Measurements from ENCODE around the gene TMEM163.

Gene TMEM163

DNA sequence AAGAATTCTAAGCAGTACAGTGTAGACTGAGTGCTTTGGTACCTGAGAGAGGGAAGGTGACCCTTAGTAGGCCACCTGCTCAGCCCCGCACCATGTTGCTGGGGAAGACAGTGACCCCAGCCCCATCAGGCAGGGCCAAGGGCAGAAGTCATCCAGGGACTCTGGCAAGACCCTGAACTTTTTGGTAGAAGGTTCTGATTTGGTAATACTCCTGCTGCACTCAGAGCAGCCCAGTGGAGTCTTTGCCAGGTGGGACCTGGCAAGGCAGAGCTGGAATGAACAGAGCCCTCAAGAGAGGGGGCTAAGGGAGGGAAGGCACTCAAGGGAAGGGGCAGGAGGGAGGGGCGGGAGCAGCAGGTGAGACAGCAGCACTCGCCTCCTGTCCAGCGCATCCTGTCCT, 273.7 kb downstream of the TMEM163 start:
- TF ChIP-seq EGR1 (IDR thresholded peaks at IDR 0.05) (no peak), RAD21 (IDR thresholded peaks at IDR 0.05; ENCODE audit: low read depth) (no peak), FOXM1 (IDR thresholded peaks at IDR 0.05; ENCODE audit: borderline replicate concordance, low read depth) (no peak), CREB1 (IDR thresholded peaks at IDR 0.05; ENCODE audit: low read depth) (no peak), TAF1 (IDR thresholded peaks at IDR 0.05; ENCODE audit: low read depth) (no peak), ZBTB7A (IDR thresholded peaks at IDR 0.05; ENCODE audit: low read depth) (no peak), TCF12 (IDR thresholded peaks at IDR 0.05; ENCODE audit: low read depth) (no peak), NFIC (IDR thresholded peaks at IDR 0.05) (no peak), EP300 (IDR thresholded peaks at IDR 0.05; ENCODE audit: borderline replicate concordance) (no peak), CEBPB (IDR thresholded peaks at IDR 0.05) (no peak)
- TF ChIP-seq, protein P1, sequence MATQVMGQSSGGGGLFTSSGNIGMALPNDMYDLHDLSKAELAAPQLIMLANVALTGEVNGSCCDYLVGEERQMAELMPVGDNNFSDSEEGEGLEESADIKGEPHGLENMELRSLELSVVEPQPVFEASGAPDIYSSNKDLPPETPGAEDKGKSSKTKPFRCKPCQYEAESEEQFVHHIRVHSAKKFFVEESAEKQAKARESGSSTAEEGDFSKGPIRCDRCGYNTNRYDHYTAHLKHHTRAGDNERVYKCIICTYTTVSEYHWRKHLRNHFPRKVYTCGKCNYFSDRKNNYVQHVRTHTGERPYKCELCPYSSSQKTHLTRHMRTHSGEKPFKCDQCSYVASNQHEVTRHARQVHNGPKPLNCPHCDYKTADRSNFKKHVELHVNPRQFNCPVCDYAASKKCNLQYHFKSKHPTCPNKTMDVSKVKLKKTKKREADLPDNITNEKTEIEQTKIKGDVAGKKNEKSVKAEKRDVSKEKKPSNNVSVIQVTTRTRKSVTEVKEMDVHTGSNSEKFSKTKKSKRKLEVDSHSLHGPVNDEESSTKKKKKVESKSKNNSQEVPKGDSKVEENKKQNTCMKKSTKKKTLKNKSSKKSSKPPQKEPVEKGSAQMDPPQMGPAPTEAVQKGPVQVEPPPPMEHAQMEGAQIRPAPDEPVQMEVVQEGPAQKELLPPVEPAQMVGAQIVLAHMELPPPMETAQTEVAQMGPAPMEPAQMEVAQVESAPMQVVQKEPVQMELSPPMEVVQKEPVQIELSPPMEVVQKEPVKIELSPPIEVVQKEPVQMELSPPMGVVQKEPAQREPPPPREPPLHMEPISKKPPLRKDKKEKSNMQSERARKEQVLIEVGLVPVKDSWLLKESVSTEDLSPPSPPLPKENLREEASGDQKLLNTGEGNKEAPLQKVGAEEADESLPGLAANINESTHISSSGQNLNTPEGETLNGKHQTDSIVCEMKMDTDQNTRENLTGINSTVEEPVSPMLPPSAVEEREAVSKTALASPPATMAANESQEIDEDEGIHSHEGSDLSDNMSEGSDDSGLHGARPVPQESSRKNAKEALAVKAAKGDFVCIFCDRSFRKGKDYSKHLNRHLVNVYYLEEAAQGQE (IDR thresholded peaks at IDR 0.05; ENCODE audit: low read depth): no peak
- TF ChIP-seq, protein P2, sequence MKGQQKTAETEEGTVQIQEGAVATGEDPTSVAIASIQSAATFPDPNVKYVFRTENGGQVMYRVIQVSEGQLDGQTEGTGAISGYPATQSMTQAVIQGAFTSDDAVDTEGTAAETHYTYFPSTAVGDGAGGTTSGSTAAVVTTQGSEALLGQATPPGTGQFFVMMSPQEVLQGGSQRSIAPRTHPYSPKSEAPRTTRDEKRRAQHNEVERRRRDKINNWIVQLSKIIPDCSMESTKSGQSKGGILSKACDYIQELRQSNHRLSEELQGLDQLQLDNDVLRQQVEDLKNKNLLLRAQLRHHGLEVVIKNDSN (IDR thresholded peaks at IDR 0.05): no peak
- TF ChIP-seq, protein P3, sequence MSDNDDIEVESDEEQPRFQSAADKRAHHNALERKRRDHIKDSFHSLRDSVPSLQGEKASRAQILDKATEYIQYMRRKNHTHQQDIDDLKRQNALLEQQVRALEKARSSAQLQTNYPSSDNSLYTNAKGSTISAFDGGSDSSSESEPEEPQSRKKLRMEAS (IDR thresholded peaks at IDR 0.05): no peak

DNA sequence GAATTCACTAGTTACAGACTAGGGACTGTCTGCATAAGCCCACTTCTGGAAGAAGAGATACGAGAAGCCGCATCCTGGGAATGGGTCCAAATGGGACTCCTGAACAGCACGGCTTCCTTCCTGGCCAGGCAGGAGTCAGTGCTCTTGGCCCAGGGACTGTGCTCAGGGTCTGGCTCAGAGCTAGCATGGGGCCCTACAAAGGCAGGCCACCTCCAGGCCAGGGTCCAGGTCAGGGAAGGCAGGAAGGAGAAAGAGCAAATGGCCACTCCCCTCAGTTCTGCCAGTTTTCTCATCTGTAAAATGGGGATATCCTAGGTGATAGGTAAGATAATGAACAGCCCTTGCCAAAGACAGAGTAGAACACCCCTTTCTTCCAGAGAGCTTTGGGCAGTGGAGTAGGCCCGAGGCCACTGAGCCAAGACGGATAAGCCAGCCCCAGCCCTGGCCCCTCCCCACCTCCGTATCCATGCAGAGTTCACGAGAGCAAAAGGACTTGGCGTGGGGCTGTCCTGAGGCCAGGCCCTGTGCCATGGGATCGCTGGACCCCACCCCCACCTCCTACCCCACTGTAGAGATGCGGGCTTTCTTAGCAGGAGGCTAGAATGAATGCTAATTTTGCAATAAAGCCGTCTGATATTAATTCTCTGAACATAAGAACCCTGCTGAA, 274.9 kb downstream of the TMEM163 start:
- TF ChIP-seq FOXM1 (IDR thresholded peaks at IDR 0.05; ENCODE audit: borderline replicate concordance, low read depth): no peak
- no peak for TF ChIP-seq CEBPB (IDR thresholded peaks at IDR 0.05)
- no peak for TF ChIP-seq RAD21 (IDR thresholded peaks at IDR 0.05; ENCODE audit: low read depth)
- TF ChIP-seq TAF1 (IDR thresholded peaks at IDR 0.05; ENCODE audit: low read depth): no peak
- TF ChIP-seq, protein P2 (IDR thresholded peaks at IDR 0.05): no peak
- TF ChIP-seq EP300 (IDR thresholded peaks at IDR 0.05; ENCODE audit: borderline replicate concordance): no peak
- TF ChIP-seq, protein P1 (IDR thresholded peaks at IDR 0.05; ENCODE audit: low read depth): no peak
- TF ChIP-seq TCF12 (IDR thresholded peaks at IDR 0.05; ENCODE audit: low read depth): no peak
- TF ChIP-seq YY1 (IDR thresholded peaks at IDR 0.05; ENCODE audit: low read depth): no peak
- TF ChIP-seq CREB1 (IDR thresholded peaks at IDR 0.05; ENCODE audit: low read depth): no peak
- TF ChIP-seq TEAD4 (IDR thresholded peaks at IDR 0.05): no peak
- TF ChIP-seq ZBTB7A (IDR thresholded peaks at IDR 0.05; ENCODE audit: low read depth): no peak
- no peak for TF ChIP-seq EGR1 (IDR thresholded peaks at IDR 0.05)
- TF ChIP-seq, protein P3 (IDR thresholded peaks at IDR 0.05): no peak
- no peak for TF ChIP-seq NFIC (IDR thresholded peaks at IDR 0.05)

DNA sequence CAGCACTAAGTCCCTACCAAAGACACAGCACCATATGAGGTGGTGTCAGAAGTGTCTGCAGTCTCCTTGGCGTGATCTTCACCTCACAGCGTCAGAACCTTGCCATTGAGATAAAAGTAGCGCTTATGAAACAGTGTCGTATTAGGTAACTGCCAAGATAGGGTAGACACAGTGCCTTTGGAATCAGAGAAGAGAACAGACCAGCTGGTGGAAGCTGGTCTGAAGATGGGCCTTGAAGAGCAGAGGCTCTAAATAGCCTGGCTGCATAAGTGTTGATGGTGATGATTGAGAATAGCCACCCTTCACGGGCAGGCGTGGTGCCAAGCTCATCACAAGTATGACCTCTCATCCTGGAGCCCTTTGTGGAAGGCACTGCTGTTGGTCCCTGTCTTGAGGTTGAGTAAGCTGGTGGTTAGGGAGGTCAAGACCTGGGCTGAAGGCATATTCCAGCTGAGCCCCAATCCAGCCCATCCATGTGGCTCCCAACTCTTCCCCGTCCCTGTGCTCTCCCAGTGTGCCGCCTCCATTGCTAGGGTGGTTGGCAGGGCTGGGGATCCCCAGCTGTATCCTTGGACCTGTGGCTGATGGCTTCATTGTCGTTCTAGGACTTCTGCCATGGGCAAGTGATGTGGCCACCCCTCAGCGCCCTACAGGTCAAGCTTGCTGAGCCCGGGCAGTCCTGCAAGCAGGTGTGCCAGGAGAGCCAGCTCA, 277.5 kb downstream of the TMEM163 start:
- TF ChIP-seq NFIC (IDR thresholded peaks at IDR 0.05) (no peak), TAF1 (IDR thresholded peaks at IDR 0.05; ENCODE audit: low read depth) (no peak), FOXM1 (IDR thresholded peaks at IDR 0.05; ENCODE audit: borderline replicate concordance, low read depth) (no peak), EP300 (IDR thresholded peaks at IDR 0.05; ENCODE audit: borderline replicate concordance) (no peak), CREB1 (IDR thresholded peaks at IDR 0.05; ENCODE audit: low read depth) (no peak), RAD21 (IDR thresholded peaks at IDR 0.05; ENCODE audit: low read depth) (no peak), ZBTB7A (IDR thresholded peaks at IDR 0.05; ENCODE audit: low read depth) (no peak), TEAD4 (IDR thresholded peaks at IDR 0.05) (no peak), EGR1 (IDR thresholded peaks at IDR 0.05) (no peak)
- TF ChIP-seq, protein P1 (IDR thresholded peaks at IDR 0.05; ENCODE audit: low read depth): no peak
- TF ChIP-seq, protein P3 (IDR thresholded peaks at IDR 0.05): no peak
- TF ChIP-seq, protein P2 (IDR thresholded peaks at IDR 0.05): no peak
